ENCODE data around the gene CENPO. TPM values are rescaled to one million over a fixed set of nuclear protein-coding genes. Genes with fewer than 3 reads are reported as not detected.

Gene CENPO
- total RNA-seq, 1 experiment from 2014 or later, result 38.6 TPM

- TF ChIP-seq MXD4 (CRISPR knock-in tag; IDR thresholded peaks at IDR 0.05; ENCODE audit: borderline replicate concordance) (no peak), USF2 (CRISPR knock-in tag; IDR thresholded peaks at IDR 0.05) (no peak), FOXK1 (CRISPR knock-in tag; IDR thresholded peaks at IDR 0.05) (no peak), NR3C1 (CRISPR knock-in tag; conservative IDR thresholded peaks at IDR 0.05; ENCODE audit: low read depth) (no peak), KAT7 (CRISPR knock-in tag; IDR thresholded peaks at IDR 0.05; ENCODE audit: borderline replicate concordance) (no peak), SMAD4 (CRISPR knock-in tag; IDR thresholded peaks at IDR 0.05) (no peak)
Observed at GRCh38 chr2:24826773-24827145, 33.5 kb downstream of the CENPO start (continued).

DNA sequence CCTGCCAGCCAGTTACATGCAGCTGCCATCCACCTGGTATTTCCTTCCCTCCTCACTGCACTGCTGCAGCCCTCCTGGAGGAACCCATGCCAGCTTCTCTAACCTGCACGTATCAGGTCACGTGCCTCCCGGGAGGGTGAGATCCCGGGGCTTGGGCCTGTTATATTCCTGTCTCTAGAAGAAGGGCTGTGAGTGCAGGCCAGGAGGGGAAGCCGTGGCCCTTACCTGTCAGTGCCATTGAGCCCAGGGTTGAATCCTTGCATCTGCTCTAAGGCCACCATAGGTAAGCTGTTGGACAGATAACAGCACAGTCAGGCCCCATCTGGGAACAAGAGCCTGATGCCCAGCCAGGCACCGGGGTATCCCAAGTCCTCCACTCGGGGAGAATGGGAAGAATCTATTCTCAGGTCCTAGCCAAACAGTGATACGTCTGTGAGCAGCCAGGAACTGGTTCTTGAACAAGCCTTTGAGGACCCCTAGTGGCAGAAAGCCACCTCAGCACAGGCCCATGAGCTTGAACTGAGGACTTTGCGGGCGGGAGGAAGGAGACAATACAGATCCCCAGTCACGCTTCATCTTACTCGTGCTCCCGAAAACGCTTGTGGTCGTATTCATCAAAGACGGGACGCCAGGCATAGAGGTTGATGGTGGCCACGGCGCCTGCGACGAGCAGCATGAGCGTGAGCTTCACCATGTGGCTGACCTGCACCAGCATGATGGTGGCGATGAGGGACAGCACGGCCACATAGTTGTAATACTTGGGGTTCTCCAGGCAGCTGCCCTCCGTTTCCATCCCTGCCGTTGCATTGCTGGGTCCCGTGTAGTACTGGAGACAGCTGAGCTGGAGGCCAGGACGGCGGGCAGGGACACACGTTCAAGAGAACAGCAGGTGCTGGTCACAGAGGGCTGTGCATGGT, 34.4 kb downstream of the CENPO start:
- Mint-ChIP-seq H3K4me3 (no peak overlapping the region), H3K9me3 (peaks cover 11% of the 10 kb centered on the region; the same call in 1 of the 2 replicates), H3K4me1 (peaks cover 33% of the 10 kb centered on the region), H3K36me3 (peaks cover 35% of the 10 kb centered on the region), H3K27me3 (ENCODE audit: low read depth) (no peaks in the 10 kb centered on the region; the same call in 1 of the 2 replicates), H3K27ac (peak overlapping the region; percentile 90)
- POLR2A ChIA-PET, result interaction anchor here (0.6 to 1.0 kb wide), 2 partner anchors 214 to 242 kb away, joined by 3 to 7 read pairs; no protein-coding TSS in a partner anchor
- peak; percentile 52; the same call in 1 of the 2 replicates for TF ChIP-seq GABPB1 (CRISPR knock-in tag; IDR thresholded peaks at IDR 0.05)
- peak; percentile 63 for TF ChIP-seq USF2 (CRISPR knock-in tag; IDR thresholded peaks at IDR 0.05)
- peak; percentile 77 for TF ChIP-seq CTCF (IDR thresholded peaks at IDR 0.05)
- TF ChIP-seq, protein P1, sequence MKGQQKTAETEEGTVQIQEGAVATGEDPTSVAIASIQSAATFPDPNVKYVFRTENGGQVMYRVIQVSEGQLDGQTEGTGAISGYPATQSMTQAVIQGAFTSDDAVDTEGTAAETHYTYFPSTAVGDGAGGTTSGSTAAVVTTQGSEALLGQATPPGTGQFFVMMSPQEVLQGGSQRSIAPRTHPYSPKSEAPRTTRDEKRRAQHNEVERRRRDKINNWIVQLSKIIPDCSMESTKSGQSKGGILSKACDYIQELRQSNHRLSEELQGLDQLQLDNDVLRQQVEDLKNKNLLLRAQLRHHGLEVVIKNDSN (CRISPR knock-in tag; IDR thresholded peaks at IDR 0.05), result peak; percentile 30; the same call in 1 of the 2 replicates
- peak; percentile 69; the same call in 1 of the 2 replicates for TF ChIP-seq E2F1 (CRISPR knock-in tag; IDR thresholded peaks at IDR 0.05)
- no peak for TF ChIP-seq ZNF121 (CRISPR knock-in tag; IDR thresholded peaks at IDR 0.05)
- 0 out of 2 replicates have a peak, but pooled peaks have one; percentile 44 for TF ChIP-seq KAT7 (CRISPR knock-in tag; IDR thresholded peaks at IDR 0.05; ENCODE audit: borderline replicate concordance)
- peak; percentile 93 for TF ChIP-seq ZNF263 (CRISPR knock-in tag; IDR thresholded peaks at IDR 0.05; ENCODE audit: low read depth)
- TF ChIP-seq FOXP1 (CRISPR knock-in tag; IDR thresholded peaks at IDR 0.05; ENCODE audit: borderline replicate concordance), result peak; percentile 46; the same call in 1 of the 2 replicates
- TF ChIP-seq CREB1 (CRISPR knock-in tag; IDR thresholded peaks at IDR 0.05), result no peak
- 0 out of 2 replicates have a peak, but pooled peaks have one; percentile 33 for TF ChIP-seq ZNF232 (CRISPR knock-in tag; IDR thresholded peaks at IDR 0.05)
- TF ChIP-seq ZNF281 (CRISPR knock-in tag; IDR thresholded peaks at IDR 0.05), result no peak
- peak; percentile 39; the same call in 1 of the 2 replicates for TF ChIP-seq MAX (CRISPR knock-in tag; IDR thresholded peaks at IDR 0.05)
- DNase-seq (ENCODE audit: low spot score) (peak; percentile 89), ATAC-seq (peak; percentile 89)
- CTCF ChIA-PET, result interaction anchor here (0.6 to 3.2 kb wide), 45 partner anchors 9 to 1010 kb away, joined by 3 to 42 read pairs (median 4); partner anchors contain the start of genes CENPO, NCOA1, PTRHD1 and TP53I3
